ENCODE measurements around the gene FERMT3.

Gene FERMT3

GRCh38 chr11:64218628-64219353 is 12.3 kb downstream of the FERMT3 start:
- TF ChIP-seq JUND (IDR thresholded peaks at IDR 0.05; ENCODE audit: low read depth): no peak
- no peak for DNase-seq (ENCODE audit: low read depth in 1 of 2, low spot score in 1 of 2)

GRCh38 chr11:64219354-64219684 is 12.8 kb downstream of the FERMT3 start:
- TF ChIP-seq JUND (IDR thresholded peaks at IDR 0.05; ENCODE audit: low read depth): no peak
- no peak for DNase-seq (ENCODE audit: low read depth in 1 of 2, low spot score in 1 of 2)
- in situ Hi-C loops (cut with HindIII; ENCODE audit: low pct_unique_long_range_greater_than_20kb, low sequenced_read_pairs): no loop called here

More at GRCh38 chr11:64218628-64219353, 12.3 kb downstream of the FERMT3 start:
- in situ Hi-C loops (cut with HindIII; ENCODE audit: low pct_unique_long_range_greater_than_20kb, low sequenced_read_pairs): no loop called here

- in situ Hi-C loops (cut with HindIII; ENCODE audit: low pct_unique_long_range_greater_than_20kb, low sequenced_read_pairs): no loop called here
- DNase-seq (ENCODE audit: low read depth in 1 of 2, low spot score in 1 of 2): no peak
- TF ChIP-seq JUND (IDR thresholded peaks at IDR 0.05; ENCODE audit: low read depth): no peak
These were observed 13.2 kb downstream of the FERMT3 start for GRCh38 chr11:64219755-64220154.

- no peak for TF ChIP-seq JUND (IDR thresholded peaks at IDR 0.05; ENCODE audit: low read depth)
- DNase-seq (ENCODE audit: low read depth in 1 of 2, low spot score in 1 of 2): no peak
- in situ Hi-C loops (cut with HindIII; ENCODE audit: low pct_unique_long_range_greater_than_20kb, low sequenced_read_pairs): no loop called here
These were observed 13.8 kb downstream of the FERMT3 start for GRCh38 chr11:64220271-64220670.

GRCh38 chr11:64220798-64221197 is 14.3 kb downstream of the FERMT3 start:
- in situ Hi-C loops (cut with HindIII; ENCODE audit: low pct_unique_long_range_greater_than_20kb, low sequenced_read_pairs): no loop called here
- no peak for TF ChIP-seq JUND (IDR thresholded peaks at IDR 0.05; ENCODE audit: low read depth)
- no peak for DNase-seq (ENCODE audit: low read depth in 1 of 2, low spot score in 1 of 2)

GRCh38 chr11:64222651-64223000 is 16.1 kb downstream of the FERMT3 start:
- no peak for TF ChIP-seq JUND (IDR thresholded peaks at IDR 0.05; ENCODE audit: low read depth)
- no peak for DNase-seq (ENCODE audit: low read depth in 1 of 2, low spot score in 1 of 2)
- in situ Hi-C loops (cut with HindIII; ENCODE audit: low pct_unique_long_range_greater_than_20kb, low sequenced_read_pairs): no loop called here

GRCh38 chr11:64223001-64223651 is 16.6 kb downstream of the FERMT3 start:
- in situ Hi-C loops (cut with HindIII; ENCODE audit: low pct_unique_long_range_greater_than_20kb, low sequenced_read_pairs): no loop called here
- no peak for DNase-seq (ENCODE audit: low read depth in 1 of 2, low spot score in 1 of 2)

GRCh38 chr11:64224151-64224890 is 17.8 kb downstream of the FERMT3 start:
- in situ Hi-C loops (cut with HindIII; ENCODE audit: low pct_unique_long_range_greater_than_20kb, low sequenced_read_pairs): no loop called here
- no peak for DNase-seq (ENCODE audit: low read depth in 1 of 2, low spot score in 1 of 2)
- no peak for TF ChIP-seq JUND (IDR thresholded peaks at IDR 0.05; ENCODE audit: low read depth)

More at GRCh38 chr11:64223001-64223651, 16.6 kb downstream of the FERMT3 start:
- TF ChIP-seq JUND (IDR thresholded peaks at IDR 0.05; ENCODE audit: low read depth): no peak

GRCh38 chr11:64224891-64225607 is 18.5 kb downstream of the FERMT3 start:
- in situ Hi-C loops (cut with HindIII; ENCODE audit: low pct_unique_long_range_greater_than_20kb, low sequenced_read_pairs): no loop called here
- DNase-seq (ENCODE audit: low read depth in 1 of 2, low spot score in 1 of 2): no peak

GRCh38 chr11:64225608-64226506 is 19.3 kb downstream of the FERMT3 start, which contains the start of the genes NUDT22 and TRPT1:
Gene NUDT22 (plus strand): TSS chr11:64226274. CDS start chr11:64226653, 379 bp downstream.
Gene TRPT1 (minus strand): TSS chr11:64226186. CDS start chr11:64225860, 326 bp downstream.
- no peak for TF ChIP-seq JUND (IDR thresholded peaks at IDR 0.05; ENCODE audit: low read depth)
- in situ Hi-C loops (cut with HindIII; ENCODE audit: low pct_unique_long_range_greater_than_20kb, low sequenced_read_pairs): no loop called here
- DNase-seq (ENCODE audit: low read depth in 1 of 2, low spot score in 1 of 2): peak; percentile 92 to 97

More at GRCh38 chr11:64224891-64225607, 18.5 kb downstream of the FERMT3 start:
- no peak for TF ChIP-seq JUND (IDR thresholded peaks at IDR 0.05; ENCODE audit: low read depth)

GRCh38 chr11:64226507-64227051 is 20.1 kb downstream of the FERMT3 start:
- TF ChIP-seq JUND (IDR thresholded peaks at IDR 0.05; ENCODE audit: low read depth): no peak
- DNase-seq (ENCODE audit: low read depth in 1 of 2, low spot score in 1 of 2): no peak
- in situ Hi-C loops (cut with HindIII; ENCODE audit: low pct_unique_long_range_greater_than_20kb, low sequenced_read_pairs): no loop called here
